HG02571 (cell line): Measurements from ENCODE around the gene SYT9.

Experiments
- ATAC-seq: cut with Tn5 transposase; IDR thresholded peaks from one replicate; pipeline ENCODE4 v1.9.1; 2021; ENCODE audit warnings: mild to moderate bottlenecking, moderate library complexity; ENCODE audit not compliant: unreplicated experiment

SYT9 gene

DNA sequence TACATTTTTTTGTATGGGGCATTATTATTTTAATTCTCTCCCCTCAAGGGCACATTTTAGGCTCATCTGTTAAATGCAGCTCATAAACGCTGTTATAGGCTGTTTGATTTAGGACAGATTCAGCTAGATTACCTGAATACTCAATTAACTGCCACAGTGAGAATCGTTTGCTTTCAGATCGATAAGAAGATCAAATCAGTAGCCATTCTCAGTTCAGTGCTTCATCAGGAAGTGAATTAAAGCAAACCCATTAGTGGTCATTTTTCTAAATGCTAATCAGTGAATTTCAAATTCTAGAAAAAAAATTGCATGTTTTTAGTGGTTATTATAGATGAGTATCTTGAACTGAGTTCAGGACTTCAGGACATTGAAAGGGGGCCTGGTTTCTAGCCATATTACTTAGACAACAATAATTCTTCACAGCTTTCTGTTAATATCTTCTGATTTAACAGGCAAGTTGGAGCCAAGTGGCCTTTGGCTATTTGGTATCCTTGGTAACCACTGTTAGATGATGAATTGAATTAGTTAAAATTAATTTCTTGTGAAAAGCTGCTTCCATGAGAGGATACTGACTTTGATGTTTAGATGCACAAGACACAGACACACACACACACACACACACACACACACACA, 18.6 kb downstream of the SYT9 start:
- no peak for ATAC-seq

DNA sequence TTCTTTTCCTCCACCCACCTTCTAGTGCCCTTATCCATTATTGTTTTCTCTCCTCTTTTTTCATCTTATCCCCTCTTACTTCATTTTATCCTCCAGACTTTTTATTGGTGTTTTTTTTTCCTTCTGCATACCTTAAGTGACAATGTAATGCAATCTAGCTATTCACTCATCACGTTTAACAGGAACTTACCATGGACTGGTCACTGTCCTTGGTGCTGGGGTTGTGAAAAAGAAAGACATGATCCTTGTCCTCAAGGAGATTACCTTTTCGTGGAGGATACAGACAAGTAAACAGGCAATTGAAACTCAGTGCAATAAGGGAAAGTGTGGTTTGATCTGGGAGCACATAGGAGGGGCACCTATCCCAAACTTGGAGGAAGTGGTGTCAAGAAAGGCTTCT, 20.7 kb downstream of the SYT9 start:
- no peak for ATAC-seq

DNA sequence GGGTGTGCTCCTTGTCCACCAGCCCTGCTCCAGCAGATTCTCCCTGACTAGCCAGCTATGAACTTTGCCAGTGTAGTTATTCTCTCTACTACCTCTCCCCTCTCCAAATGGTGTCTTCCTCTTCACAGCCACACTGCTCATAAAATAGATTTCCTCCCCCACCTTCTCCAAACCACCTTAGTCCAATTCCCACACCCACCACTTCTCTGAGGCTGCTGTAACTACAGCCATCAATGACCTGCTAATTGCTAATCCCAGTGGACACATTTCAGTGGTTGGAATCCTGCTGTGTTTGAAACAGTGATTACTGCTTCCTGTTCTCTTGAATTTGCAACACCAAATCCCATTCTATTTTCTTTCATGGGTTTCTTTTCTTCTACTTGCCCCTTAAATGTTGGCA, 23.4 kb downstream of the SYT9 start:
- no peak for ATAC-seq

DNA sequence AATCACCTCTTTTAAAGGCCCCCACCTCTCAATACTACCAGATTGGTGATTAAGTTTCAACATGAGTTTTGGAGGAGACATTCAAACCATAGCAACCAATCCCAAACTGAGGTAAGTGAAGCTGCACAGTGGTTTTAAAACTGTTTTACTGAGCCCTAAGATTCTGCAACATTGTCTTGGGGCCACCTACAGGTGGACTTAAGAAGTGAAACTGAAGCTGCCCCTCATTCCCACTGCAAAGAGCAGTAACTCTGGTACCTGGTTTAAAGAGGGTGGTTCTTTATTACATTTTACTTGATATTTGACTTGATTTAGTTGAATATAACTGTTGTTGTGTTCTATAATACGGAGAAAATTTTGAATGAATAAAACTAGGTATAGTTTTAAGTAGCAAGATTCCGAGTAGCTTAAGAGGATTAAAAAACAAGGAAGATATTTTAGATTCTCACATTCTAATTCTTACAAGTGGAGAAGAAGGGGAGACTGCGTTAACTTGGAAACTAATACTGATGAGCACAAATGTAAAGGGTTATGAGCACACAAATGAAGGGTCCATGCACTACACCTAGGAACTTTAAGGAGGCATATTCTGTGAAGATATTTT, 26.7 kb downstream of the SYT9 start:
- ATAC-seq, result no peak

DNA sequence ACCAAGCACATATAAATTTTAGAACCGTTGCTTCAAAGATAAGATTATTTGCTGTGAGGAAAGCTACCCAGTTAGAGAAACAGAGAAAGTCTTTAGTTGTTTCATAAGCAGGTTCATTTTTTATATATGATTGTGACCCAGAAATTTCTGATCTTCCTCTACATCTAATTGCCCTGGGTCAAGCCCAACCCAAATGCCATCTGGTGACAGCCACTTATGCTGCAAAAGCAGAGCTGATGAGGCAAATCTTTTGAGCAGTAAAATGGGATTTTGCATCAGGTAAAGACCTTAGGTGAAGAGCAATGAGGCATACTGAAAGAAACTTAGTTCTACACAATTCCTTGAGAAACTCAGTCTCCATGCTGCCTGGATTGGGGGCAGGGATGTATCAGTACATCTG, 28.0 kb downstream of the SYT9 start:
- ATAC-seq, result no peak

DNA sequence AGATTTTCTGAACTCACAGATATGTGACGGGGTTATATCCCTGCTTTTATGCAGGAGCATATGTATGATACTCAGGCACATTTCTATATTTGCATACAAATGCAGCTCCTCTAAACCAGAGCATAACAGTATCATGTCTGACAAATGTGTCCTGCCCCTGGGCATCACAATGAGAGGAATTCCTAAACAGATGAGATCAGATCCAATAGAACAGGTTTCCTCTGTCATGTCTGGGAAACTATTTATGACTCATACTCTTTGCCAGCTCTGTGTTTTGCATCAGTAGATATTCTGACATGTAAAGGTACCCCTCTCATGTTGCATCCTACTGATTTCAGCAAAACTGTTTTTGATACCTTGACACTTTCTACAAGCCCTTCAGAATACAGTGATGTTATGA, 29.4 kb downstream of the SYT9 start:
- no peak for ATAC-seq

DNA sequence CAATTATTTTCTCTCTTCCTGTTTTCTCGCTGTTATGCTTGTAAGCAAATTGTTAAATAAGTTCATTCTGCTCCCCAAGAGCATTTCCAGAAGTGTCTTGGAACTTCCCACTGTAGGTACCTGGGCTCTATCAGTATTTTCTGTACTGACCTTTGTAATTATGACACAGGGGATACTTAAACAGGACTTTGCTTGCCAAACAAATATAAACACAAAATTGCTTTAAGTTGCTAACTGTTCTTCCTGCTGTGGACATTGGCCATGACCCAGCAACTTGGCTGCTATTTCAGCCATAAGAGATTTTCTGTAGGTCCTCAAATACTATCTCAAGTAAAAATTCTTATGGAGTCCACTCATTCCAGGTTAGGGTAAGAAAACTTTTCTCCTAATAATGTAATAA, 30.1 kb downstream of the SYT9 start:
- no peak for ATAC-seq

DNA sequence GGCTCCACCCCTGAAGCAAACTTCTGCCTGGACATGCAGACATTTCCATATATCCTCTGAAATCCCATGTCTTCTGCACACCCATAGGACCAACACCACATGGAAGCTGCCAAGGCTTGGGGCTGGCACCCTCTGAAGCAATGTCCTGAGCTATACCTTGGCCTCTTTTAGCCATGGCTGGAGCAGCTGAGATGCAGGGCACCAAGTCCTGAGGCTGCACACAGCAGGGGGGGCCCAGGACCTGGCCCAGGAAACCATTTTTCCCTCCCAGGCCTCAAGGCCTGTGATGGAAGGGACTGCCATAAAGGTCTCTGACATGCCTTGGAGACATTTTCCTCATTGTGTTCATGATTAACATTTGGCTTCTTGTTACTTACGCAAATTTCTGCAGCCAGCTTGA, 34.5 kb downstream of the SYT9 start:
- ATAC-seq, result no peak

DNA sequence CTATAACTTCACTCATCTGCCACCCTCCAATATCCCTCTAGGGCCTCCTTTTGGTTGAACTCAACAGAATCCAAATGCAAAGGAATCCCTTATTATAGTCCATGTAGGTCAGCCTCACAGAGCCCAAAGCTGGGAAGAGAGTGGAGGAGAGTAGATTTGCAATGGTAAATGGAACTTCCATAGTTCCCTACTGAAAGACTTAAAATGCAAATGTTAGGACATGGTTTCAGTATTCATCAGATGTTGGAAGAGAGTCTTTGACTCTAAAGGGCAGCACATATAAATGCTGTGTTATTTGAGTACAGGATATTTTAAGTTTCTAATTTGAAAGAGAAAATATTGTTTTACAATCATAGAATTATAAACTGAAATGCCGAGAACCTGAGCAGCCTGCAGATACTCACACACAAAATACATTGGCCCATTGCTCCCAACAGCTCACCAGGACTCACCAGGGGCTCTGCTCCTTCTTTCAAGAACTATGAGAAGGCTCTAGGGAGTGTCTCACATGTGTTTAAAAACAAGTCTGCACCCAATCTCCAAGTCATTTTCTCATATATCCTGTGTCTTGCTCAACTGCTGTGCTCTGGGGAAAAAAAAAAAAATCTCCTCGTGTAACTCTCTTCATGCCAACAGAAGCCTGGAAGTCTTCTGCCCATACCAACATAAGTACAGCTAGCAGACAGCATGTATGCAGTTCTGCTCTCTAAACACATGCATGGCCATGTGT, 39.6 kb downstream of the SYT9 start:
- no peak for ATAC-seq

DNA sequence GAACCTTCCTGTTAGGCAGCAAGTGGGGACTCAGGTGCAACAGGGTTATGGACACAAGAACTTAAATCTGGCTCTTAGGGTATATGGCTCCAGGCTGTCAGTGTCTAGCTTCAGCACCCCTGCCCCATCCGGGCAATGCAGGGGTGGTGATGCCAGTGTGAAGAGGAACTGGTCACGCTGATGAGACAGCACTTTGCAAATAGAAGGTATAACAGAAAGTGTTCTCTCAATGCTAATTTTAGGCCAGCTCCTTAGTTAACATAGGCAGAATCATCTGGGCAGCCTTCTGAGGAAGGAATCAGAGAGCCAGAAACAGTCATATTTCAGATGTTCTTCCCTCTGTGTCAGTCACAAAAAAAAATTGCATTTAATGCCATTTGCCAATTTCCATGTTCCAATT, 41.2 kb downstream of the SYT9 start:
- no peak for ATAC-seq

DNA sequence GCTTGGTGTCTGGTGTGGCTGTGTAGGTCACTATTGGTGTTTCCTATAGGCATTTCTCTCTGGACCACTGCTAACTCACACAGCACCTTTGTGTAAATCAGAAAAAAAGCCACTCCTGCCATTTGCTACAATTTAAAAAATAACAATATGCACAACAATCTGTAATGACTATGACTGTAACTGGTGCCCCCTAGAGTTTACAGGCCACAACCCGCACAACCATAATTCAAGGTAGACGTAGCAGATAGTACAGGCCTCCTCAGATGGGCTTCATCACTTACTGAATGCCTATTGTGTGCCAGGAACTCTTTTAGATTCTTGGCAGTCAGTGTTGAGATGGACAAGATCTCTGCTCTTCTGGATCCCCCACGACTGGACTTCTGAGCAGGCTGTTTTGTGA, 47.7 kb downstream of the SYT9 start:
- ATAC-seq, result no peak

DNA sequence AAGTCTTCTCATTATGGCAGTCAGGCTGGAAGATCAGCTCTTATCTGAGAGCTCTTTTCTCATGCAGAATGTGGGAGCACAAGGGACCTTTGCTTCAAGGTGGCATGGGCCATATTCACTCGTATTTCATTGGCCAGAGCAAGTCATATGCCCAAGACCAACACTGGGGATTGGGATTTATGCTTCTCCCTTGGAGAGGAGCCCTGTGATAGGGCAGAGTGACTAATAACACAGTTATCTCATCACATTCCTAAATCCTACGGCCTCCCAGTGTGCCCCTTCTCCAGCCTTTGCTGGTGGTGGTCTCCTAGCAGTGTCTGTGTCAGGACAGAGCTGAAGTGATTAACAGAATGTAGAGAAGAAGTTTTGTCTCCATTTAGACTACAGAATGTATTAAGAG, 48.6 kb downstream of the SYT9 start:
- ATAC-seq, result no peak

DNA sequence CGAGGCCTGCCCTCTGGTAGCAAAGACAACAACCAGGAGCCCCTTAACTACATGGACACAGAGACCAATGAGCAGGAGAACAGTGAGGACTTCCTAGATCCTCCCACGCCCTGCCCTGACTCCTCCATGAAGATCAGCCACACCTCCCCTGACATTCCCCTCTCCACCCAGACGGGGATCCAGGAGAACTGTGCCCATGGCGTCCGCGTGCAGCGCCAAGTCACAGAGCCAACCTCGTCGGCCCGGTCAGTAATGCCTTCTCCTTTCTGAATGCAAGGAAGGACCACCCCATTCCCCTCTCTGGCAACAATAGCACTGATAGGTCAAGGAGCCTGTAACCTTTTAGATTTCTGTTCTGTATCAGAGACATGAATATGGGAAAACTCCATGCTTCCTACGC, 51.4 kb downstream of the SYT9 start:
- ATAC-seq, result no peak

DNA sequence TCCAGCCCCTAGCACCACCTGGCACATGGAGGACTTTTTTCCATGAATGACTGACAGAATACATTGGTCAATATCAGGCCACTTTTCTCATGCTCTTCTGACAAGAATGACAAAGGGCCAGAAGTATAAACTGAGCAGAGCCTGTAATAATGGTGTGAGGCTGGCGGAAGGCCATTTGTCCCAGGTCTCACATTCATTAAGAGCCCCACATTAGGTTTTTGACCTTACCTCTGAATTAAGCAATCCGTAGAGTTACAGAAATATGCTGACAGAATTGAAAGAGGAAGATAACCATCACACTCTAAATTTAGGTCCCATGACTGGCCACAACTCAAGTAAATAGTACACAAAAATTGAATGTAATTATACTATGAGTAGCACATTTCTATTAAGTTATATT, 55.2 kb downstream of the SYT9 start:
- no peak for ATAC-seq

DNA sequence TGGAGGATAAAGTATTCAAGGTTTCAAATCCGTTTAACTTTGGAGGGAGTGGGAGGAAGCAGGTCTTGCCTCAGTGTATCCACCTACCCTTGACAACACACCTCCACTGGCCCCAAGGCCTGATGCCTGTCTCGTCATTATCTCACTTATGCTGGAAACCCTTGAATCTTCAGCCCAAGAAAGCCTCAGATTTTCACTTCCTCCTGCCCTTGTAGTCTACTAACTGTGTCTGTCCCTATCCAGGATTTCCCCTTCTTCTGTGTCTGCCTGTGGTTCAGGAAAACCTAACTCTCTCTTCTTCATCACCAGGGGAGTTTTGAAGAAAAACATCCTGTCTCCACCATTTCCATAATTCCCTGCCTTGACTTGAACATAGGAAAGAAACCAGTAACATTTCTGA, 56.1 kb downstream of the SYT9 start:
- ATAC-seq, result no peak

DNA sequence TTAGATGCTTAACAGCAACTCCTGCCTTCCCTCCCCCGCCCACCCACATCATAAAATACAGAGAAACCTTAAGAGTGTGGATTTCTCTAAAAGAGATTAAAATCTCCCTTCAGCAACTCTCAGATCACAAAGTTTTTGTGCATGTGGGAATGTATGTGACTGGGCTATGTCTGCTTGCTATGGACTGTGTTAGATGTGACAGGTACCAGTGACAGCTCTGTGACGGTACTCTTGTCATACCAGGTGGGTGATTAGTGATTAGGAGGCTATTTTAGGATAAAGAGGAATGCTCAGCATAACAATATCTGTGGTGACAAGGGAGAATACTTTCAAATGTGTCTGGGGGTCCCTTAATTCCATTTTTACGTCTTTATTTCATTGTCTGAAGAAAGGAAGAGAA, 60.2 kb downstream of the SYT9 start:
- ATAC-seq, result no peak

DNA sequence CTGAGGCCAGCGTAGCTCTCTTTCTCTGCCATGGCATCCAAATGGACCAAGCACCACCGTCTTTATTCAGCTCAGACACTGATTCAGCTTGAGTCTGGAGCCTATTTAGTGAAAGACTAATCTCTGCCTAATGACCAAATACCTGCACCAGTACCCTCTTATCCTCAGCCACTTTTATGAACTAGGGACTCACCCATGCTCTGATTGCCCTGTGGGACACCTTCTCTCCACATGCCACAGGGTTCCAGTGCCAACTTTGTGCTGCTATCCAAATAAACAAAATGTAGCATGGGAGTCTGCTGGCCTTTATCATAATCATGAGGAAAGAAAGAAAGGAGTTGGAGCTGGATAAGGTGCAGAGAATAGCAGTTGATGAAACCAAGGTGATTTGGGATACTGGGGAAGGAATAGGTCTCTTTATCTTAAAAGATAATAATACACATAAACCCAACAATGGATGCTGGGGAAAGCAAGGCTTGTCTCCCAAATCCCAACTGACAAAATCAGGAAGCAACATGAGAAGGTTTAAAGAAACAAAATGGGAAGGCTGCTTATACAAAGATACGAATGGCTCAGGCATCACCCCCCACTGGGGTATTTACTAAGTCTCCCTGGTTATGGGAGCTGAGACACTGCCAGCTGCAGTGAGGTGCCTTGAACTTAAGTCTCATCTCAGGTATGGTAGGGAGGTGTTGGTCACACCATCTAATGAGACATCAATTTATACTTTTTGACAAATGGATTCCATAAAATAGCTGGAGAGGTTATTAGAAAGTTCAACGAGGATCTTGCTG, 63.3 kb downstream of the SYT9 start:
- no peak for ATAC-seq

DNA sequence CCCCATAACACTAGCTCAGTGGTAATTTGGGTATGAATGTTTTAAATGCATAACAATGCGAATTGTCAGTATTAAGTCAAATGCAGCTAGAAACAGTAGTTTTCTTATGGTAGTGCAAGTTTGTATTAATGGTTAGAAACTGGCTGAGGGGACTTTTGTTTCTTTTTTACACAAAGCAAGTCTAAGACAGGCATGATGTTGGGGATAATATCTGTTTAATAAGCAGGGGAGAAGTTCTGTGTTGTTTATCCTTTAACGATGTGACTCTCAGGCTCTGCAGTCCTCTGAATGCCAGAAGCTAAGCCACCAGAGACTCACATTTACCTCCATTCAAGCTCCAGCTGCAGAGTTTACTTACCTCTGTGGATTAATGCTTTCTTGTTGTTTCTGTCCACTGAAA, 67.8 kb downstream of the SYT9 start:
- ATAC-seq, result no peak

DNA sequence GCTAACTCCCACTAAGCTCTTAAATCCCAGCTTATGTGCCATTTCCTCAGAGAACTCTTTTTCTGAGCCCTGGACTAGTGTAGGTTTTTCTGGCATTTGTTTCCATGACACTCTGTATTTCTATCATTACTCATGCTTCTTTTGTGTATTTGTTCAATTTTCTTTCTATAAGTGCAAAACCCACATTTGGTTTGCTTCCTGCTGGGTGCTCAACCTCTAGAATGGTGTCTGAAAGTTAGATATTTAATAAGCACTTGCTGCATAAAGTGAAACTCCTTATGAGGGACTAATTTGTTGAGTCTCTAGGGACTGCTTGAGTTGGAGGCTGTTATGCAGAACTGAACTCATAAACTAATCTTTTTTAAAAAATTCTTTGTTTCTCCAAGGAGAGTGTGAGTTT, 68.6 kb downstream of the SYT9 start:
- no peak for ATAC-seq

DNA sequence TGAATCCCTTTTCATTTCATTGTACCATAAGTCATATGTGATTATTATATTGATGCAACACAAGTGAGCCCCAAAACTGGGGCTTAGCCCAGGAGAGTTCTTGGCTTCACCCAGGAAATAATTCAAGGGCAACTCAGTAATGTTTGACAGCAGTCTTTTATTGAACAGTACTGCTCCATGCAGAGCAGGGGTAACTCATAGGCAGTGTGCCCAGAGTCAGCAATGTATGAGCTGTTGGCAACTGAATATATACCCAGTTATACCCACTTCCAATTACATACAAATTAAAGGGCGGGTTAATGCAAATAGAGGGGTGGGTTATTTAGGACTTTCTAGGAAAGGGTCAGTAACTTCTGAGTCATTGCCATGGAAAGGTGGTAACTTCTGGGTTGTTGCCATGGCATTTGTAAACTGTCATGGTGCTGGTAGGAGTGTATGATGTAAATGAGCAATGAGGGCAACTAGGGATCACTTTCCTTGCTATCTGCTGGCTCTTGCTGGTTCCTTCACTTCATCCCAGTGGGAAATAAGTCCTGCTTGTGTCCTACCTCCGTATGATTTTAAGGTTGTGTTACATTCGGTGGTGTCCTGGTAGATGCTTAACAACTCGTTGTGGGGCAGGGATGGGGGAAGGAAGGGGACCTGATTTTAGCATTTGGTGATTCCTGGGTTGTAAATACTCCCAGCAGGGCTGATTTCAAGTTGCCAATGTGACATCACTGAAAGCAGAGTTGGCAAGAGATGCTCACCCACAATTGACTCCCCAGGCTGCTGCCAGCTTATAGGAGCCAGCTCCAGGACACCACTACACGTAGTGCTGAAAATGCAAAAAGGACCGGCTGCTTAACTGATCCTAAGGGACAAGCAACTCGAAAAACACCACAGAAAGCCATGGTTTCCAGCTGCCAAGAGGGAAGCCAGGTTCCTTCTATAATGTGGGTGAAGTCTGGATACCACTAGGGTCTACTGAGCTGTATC, 70.1 kb downstream of the SYT9 start:
- ATAC-seq, result no peak

DNA sequence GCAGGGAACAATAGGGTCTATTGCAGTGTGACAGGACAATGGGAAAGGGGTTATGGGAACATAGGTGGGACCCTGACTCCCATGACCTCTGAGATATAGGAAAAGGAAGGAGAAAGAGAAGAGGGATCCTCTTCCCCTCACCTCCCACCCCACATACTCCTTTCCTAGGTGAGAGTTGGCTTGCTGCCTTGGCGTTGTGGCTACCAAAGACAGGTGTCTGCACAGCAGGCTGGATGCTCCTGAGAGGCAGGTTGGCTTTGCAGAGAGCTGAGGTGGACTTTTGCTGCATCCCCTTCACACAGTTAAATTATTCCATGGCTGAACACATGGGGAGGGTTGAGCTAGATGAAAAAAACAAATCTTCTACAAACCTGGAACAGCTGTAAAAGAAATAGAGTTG, 80.7 kb downstream of the SYT9 start:
- ATAC-seq, result no peak
